ENCODE data around the gene DIAPH3.

The DIAPH3 gene

GRCh38 chr13:59951011-59951410, 212.7 kb downstream of the DIAPH3 start:
- DNase-seq: no peak

- DNase-seq: no peak
Measured at GRCh38 chr13:59950266-59950665, 213.5 kb downstream of the DIAPH3 start.

GRCh38 chr13:59948686-59949085, 215.0 kb downstream of the DIAPH3 start:
- no peak for DNase-seq

- DNase-seq: no peak
Measured at GRCh38 chr13:59946944-59947343, 216.8 kb downstream of the DIAPH3 start.

- DNase-seq: no peak
Measured at GRCh38 chr13:59931621-59932020, 232.1 kb downstream of the DIAPH3 start.

- DNase-seq: no peak
Measured at GRCh38 chr13:59924256-59924655, 239.5 kb downstream of the DIAPH3 start.

- DNase-seq: no peak
Measured at GRCh38 chr13:59915252-59915651, 248.5 kb downstream of the DIAPH3 start.

GRCh38 chr13:59914556-59914955, 249.2 kb downstream of the DIAPH3 start:
- DNase-seq: no peak

- no peak for DNase-seq
Measured at GRCh38 chr13:59906413-59907049, 257.2 kb downstream of the DIAPH3 start.

- no peak for DNase-seq
Measured at GRCh38 chr13:59901191-59901590, 262.5 kb downstream of the DIAPH3 start.

GRCh38 chr13:59898066-59898465, 265.7 kb downstream of the DIAPH3 start:
- no peak for DNase-seq

GRCh38 chr13:59893266-59893665, 270.5 kb downstream of the DIAPH3 start:
- DNase-seq: no peak

GRCh38 chr13:59891053-59891452, 272.7 kb downstream of the DIAPH3 start:
- DNase-seq: no peak

- DNase-seq: no peak
Measured at GRCh38 chr13:59890054-59890453, 273.7 kb downstream of the DIAPH3 start.

- DNase-seq: no peak
Measured at GRCh38 chr13:59888408-59888807, 275.3 kb downstream of the DIAPH3 start.

- no peak for DNase-seq
Measured at GRCh38 chr13:59885076-59885475, 278.7 kb downstream of the DIAPH3 start.

- no peak for DNase-seq
Measured at GRCh38 chr13:59883885-59884284, 279.8 kb downstream of the DIAPH3 start.

- no peak for DNase-seq
Measured at GRCh38 chr13:59880468-59880867, 283.3 kb downstream of the DIAPH3 start.

- no peak for DNase-seq
Measured at GRCh38 chr13:59879281-59879680, 284.4 kb downstream of the DIAPH3 start.

GRCh38 chr13:59877933-59878332, 285.8 kb downstream of the DIAPH3 start:
- no peak for DNase-seq

GRCh38 chr13:59874973-59875372, 288.8 kb downstream of the DIAPH3 start:
- DNase-seq: no peak

GRCh38 chr13:59873856-59874255, 289.9 kb downstream of the DIAPH3 start:
- no peak for DNase-seq

GRCh38 chr13:59873309-59873708, 290.4 kb downstream of the DIAPH3 start:
- DNase-seq: no peak

GRCh38 chr13:59867867-59868266, 295.9 kb downstream of the DIAPH3 start:
- no peak for DNase-seq

- DNase-seq: no peak
Measured at GRCh38 chr13:59865398-59865797, 298.3 kb downstream of the DIAPH3 start.

Data from left hindlimb (tissue), 1 donor.